Osteocyte (in vitro differentiated cells): ENCODE measurements around the gene SLC1A2. TPM values are rescaled to one million over a fixed set of nuclear protein-coding genes. Genes with fewer than 3 reads are reported as not detected.
A peak's percentile ranks its signal among the peaks of the same experiment; 100 is the strongest.

Source experiments
- DNase-seq: peaks from one replicate; pipeline ENCODE4 v3.0.0; 2021; ENCODE audit warnings: mixed read lengths; ENCODE audit not compliant: unreplicated experiment; ENCODE audit errors: extremely low spot score
- H3K27ac Mint-ChIP-seq: one replicate; pipeline ENCODE4 v1.8.0; 2021; ENCODE audit warnings: mild to moderate bottlenecking, mixed read lengths; ENCODE audit not compliant: unreplicated experiment
- H3K27me3 Mint-ChIP-seq: one replicate; pipeline ENCODE4 v1.8.0; 2021; ENCODE audit warnings: mixed read lengths; ENCODE audit not compliant: unreplicated experiment
- H3K36me3 Mint-ChIP-seq: one replicate; pipeline ENCODE4 v1.8.0; 2021; ENCODE audit warnings: mixed read lengths; ENCODE audit not compliant: unreplicated experiment
- H3K4me1 Mint-ChIP-seq: one replicate; pipeline ENCODE4 v1.8.0; 2021; ENCODE audit warnings: mixed read lengths; ENCODE audit not compliant: unreplicated experiment
- H3K4me3 Mint-ChIP-seq: one replicate; pipeline ENCODE4 v1.8.0; 2021; ENCODE audit warnings: mild to moderate bottlenecking, moderate library complexity, mixed read lengths; ENCODE audit not compliant: unreplicated experiment
- H3K9me3 Mint-ChIP-seq: one replicate; pipeline ENCODE4 v1.8.0; 2021; ENCODE audit warnings: mixed read lengths; ENCODE audit not compliant: unreplicated experiment
- CTCF ChIP-seq: fragments of 200-600 bp; sonication (generic); IDR thresholded peaks from 2 replicates; pipeline ENCODE4 v1.5.0; 2021; ENCODE audit warnings: antibody characterized with exemption, mild to moderate bottlenecking, moderate library complexity
- total RNA-seq: library from RNA; stranded (reverse); gene quantifications from 2 replicates; pipeline ENCODE4 v1.2.1, GENCODE V29; 2021

SLC1A2 gene
- total RNA-seq, 1 donor from 2014 or later, result 0.32 TPM

- Mint-ChIP-seq H3K27me3 (no peaks in the 10 kb centered on the region), H3K4me3 (no peak overlapping the region), H3K36me3 (no peaks in the 10 kb centered on the region), H3K9me3 (peaks cover 3% of the 10 kb centered on the region), H3K4me1 (peaks cover 53% of the 10 kb centered on the region), H3K27ac (peak overlapping the region; percentile 85)
- TF ChIP-seq CTCF, result no peak
- DNase-seq, result no peak
Measured at GRCh38 chr11:35352077-35352888, 67.1 kb downstream of the SLC1A2 start.

GRCh38 chr11:35349897-35350296, 69.5 kb downstream of the SLC1A2 start:
- TF ChIP-seq CTCF, result no peak
- peaks cover 64% of the 10 kb centered on the region for H3K4me1 Mint-ChIP-seq
- DNase-seq, result no peak
- H3K27me3 Mint-ChIP-seq, result no peaks in the 10 kb centered on the region
- H3K27ac Mint-ChIP-seq, result peak overlapping the region; percentile 72
- no peaks in the 10 kb centered on the region for H3K36me3 Mint-ChIP-seq
- peaks cover 3% of the 10 kb centered on the region for H3K9me3 Mint-ChIP-seq
- no peak overlapping the region for H3K4me3 Mint-ChIP-seq

DNA sequence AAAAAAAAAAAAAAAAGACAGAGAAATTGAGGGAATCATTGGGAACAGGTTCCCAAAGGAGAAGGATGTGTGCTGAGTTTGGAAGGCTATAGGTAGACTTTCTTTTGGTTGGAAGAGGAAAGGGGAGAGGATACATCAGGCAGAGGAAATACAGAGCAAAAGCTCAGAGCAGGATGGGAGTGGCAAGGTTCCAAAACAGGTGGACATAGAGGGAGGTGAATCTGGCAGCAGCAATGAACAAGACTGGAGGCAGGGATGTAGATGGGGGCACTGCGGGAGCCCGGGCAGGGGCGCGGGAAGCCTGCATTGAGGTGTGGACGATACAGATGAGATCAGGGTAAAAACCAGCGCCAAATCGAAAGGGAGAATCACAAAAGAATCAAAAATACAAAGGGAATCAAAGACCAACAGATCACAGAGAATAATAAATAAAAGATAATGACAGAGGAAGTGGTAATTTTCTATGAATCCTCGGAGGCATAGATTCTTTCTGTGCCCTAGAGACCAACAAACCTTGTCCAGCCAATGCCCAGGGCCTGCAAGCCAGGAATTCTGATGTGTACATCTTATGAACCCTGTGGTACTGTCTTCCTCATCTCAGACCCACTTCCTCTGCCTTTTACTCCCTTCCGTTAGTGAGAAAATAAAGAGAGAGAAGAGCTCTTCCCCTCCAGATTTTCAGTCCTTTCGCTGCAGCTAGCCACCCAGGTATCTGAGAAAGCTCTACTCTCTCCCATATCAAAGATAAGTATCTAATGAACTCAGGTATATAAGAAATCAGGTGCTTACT, 70.3 kb downstream of the SLC1A2 start:
- peaks cover 3% of the 10 kb centered on the region for H3K9me3 Mint-ChIP-seq
- no peaks in the 10 kb centered on the region for H3K36me3 Mint-ChIP-seq
- H3K4me1 Mint-ChIP-seq, result peaks cover 58% of the 10 kb centered on the region
- DNase-seq, result no peak
- H3K27me3 Mint-ChIP-seq, result no peaks in the 10 kb centered on the region
- TF ChIP-seq CTCF, result no peak
- peak overlapping the region; percentile 72 for H3K27ac Mint-ChIP-seq
- H3K4me3 Mint-ChIP-seq, result no peak overlapping the region

DNA sequence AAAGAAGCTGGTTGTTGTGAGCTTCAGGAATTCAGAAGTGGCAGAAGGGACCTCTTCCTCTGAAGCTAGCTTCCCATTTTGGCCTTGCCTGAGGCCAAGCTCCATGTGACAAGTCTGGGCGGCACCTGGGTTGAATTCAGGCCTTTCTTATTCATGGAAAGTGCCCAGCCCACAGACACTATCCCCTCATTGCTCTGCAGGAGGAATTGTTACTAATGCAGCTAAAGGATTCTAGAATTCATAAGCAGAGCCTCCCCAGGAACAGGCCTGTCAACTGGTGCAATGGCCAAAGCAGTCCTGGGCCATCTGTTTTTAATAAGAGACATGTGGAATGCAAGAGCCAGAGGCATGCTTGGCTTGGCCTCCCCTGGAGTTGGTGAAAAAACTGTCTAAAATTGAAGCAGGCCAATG, 71.4 kb downstream of the SLC1A2 start:
- Mint-ChIP-seq H3K4me3 (no peak overlapping the region), H3K27me3 (no peaks in the 10 kb centered on the region), H3K36me3 (no peaks in the 10 kb centered on the region), H3K4me1 (peaks cover 58% of the 10 kb centered on the region), H3K9me3 (peaks cover 3% of the 10 kb centered on the region), H3K27ac (peak overlapping the region; percentile 79)
- peak; percentile 84 for DNase-seq
- no peak for TF ChIP-seq CTCF
